ENCODE data around the gene NECAB2.
A peak's percentile ranks its signal among the peaks of the same experiment; 100 is the strongest.

The NECAB2 gene

GRCh38 chr16:83952940-83953795 lies 14.9 kb upstream of the NECAB2 start, which contains the start of gene OSGIN1:
TSS of gene OSGIN1 (plus strand) at chr16:83953240. CDS start at chr16:83957672, 4,432 bp downstream.
- DNase-seq, result no peak

- no peak for DNase-seq
Observed at GRCh38 chr16:83953796-83954576, 14.1 kb upstream of the NECAB2 start.

DNA sequence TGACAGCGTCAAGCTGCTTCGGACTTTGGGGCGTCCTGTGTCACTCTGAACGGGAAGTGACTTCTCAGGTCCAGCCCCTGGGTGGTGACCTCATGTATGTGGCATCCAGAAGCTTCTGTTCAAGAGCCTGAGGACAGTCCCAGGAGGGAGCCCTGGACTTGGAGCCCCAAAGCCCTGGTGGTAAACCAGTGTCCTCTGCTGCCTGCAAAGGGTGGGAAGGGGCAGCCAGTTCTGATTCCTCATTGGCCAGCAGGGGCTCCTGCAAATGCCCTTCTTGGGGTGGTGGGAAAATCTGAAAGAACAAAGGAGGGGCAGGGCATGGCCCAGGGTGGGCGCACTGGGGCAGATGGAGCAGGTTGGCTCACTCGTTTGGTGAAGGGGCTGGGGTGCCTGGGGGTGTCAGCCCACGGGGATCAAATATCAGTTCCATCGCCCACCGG lies 13.4 kb upstream of the NECAB2 start:
- no peak for DNase-seq

- no peak for DNase-seq
Observed at GRCh38 chr16:83955218-83956130, 12.6 kb upstream of the NECAB2 start.

- DNase-seq, result peak in 1 of 2 experiments; percentile 46
Observed at GRCh38 chr16:83956336-83957289, 11.4 kb upstream of the NECAB2 start.

- DNase-seq, result no peak
Observed at GRCh38 chr16:83957296-83957855, 10.7 kb upstream of the NECAB2 start.

- no peak for DNase-seq
Observed at GRCh38 chr16:83958137-83958845, 9.8 kb upstream of the NECAB2 start.

- DNase-seq, result no peak
Observed at GRCh38 chr16:83958846-83959565, 9.0 kb upstream of the NECAB2 start.

DNA sequence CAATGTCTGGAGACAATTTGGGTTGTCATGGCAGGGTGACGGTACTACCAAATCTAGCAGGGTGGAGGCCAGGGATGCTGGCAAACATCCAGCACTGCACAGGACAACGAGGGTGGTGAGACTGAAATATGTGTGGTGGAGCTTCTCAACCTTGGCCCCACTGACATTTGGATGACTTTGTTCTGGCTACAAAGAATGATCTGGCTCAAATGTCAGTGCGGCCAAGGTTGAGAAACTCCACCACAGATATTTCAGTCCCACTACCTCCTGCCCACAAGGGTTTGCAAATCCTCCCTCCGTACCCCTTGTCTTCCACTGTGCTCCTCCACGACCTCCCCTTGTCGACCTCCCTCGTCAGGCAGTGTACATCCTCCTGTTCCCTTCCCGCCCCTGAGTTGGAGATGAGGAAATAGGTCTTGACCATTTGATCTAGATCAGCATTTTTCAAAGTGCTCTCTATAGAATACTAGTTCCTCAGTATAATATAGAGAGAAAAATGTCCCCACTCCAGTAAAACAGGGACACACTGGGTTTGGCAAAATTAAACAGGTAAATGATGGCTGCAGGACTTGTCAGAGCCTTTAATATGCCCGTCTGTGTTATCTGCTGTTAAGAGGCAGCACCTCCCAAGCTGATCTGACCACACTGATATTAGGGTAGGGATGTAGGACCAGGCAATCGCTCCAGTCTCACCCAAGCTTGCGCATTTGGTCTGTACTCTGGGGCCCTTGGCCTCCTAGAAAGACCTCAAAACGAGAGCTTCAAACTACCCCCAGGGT lies 8.2 kb upstream of the NECAB2 start:
- DNase-seq, result no peak

DNA sequence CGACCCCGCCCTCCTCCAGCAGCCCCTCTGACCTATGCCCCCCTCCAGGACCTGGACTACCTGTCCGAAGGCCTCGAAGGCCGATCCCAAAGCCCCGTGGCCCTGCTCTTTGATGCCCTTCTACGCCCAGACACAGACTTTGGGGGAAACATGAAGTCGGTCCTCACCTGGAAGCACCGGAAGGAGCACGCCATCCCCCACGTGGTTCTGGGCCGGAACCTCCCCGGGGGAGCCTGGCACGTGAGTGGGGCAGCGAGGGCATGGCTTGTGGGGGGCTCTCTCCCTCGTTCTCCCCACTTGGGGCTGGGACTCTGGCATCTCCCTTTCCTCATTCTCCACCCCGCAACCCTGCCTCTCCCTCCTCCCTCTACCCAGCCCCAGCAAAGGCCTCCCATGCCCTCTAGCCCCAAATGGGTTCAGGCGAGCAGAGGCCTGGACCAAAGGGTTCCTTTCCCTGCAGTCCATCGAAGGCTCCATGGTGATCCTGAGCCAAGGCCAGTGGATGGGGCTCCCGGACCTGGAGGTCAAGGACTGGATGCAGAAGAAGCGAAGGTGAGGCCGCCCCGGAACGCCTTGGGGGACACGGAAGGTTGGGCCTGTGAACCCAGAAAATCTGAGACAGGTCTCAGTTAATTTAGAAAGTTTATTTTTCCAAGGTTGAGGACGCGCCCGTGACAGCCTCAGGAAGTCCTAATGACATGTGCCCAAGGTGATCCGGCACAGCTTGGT lies 7.4 kb upstream of the NECAB2 start:
- DNase-seq, result no peak

DNA sequence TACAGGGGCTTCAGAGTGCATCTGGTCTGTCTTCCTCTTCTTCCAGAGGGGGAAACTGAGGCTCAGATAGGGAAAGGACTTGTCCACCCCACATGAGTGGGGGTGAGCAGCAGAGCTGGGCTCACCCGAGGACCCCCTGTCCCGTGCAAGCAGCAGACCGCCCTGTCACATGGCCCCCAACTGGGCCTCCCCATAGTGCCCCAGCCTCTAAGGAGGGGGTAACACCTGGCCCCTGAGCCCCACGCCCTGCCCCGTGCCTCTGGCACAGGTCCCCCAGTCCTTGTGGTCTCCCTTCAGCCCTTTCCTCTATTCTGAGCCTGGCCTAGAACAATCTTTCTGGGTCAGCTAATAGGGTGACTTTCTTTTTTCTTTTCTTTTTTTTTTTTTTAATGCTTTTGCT lies 6.5 kb upstream of the NECAB2 start:
- no peak for DNase-seq

GRCh38 chr16:83963277-83964119 lies 4.5 kb upstream of the NECAB2 start:
- no peak for DNase-seq

- DNase-seq, result no peak
Observed at GRCh38 chr16:83964684-83965443, 3.2 kb upstream of the NECAB2 start.

GRCh38 chr16:83965444-83966152 lies 2.4 kb upstream of the NECAB2 start:
- no peak for DNase-seq

DNA sequence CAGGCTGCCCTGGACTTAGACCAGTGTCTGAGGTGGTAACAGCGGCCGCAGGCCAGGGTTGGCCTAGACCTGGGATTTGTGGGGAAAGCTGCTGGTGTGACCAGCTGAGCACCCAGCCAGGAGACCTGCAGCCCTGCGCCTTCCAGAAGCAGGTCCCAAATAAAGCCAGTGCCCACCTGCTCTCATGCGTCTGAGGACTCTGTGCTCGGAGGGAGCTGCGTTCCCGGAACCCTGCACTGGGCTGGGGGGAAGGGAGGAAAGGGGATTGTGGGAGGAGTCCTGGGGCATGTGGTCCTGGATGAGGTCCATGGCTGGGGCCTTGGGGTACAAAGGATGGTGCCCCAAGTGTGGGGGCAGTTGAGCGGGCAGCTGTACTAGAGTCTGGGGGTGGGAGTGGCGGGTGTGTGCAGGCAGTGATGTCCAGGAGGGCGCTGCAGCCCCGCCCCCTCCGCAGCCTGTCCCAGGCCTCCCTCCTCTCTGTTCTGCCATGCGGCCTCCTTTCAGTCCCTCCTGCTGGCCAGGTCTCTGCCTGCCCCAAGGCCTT lies 1.8 kb upstream of the NECAB2 start:
- DNase-seq, result no peak

GRCh38 chr16:83967091-83967490 lies 953 bp upstream of the NECAB2 start:
- no peak for DNase-seq

Data from NCI-H187 (cell line).